Measurements from ENCODE around the gene CEP170B. TPM values are rescaled to one million over a fixed set of nuclear protein-coding genes. Genes with fewer than 3 reads are reported as not detected.

The CEP170B gene
- total RNA-seq = 10 to 100 TPM; 73.9 to 79.7 TPM
- 33.9 TPM for polyA plus RNA-seq (ENCODE audit: insufficient read depth, low read depth, low replicate concordance)
- long read RNA-seq, donor 1, partial matches to known transcripts = 9 of 9 reads
- long read RNA-seq, donor 1, other reads (novel, unspliced or antisense) = 0 of 9 reads
- long read RNA-seq, donor 2 = 0 reads

- TF ChIP-seq POLR2A (IDR thresholded peaks at IDR 0.05) (no peak), CTCF (IDR thresholded peaks at IDR 0.05) (no peak)
Measured at GRCh38 chr14:104865081-104865630, at the start of gene CEP170B. TSS of gene CEP170B (plus strand) at chr14:104865268. CDS start at chr14:104868451, 3,183 bp downstream.

GRCh38 chr14:104816616-104816884 lies 48.5 kb upstream of the CEP170B start:
- WGBS, 2 donors = 0 to 2% methylated on average over 7 to 8 of the region's 8 CpGs
- TF ChIP-seq POLR2A (IDR thresholded peaks at IDR 0.05) = no peak
- TF ChIP-seq CTCF (IDR thresholded peaks at IDR 0.05) = no peak
- DNase-seq = no peak

More at GRCh38 chr14:104865081-104865630, at the start of gene CEP170B:
- peak; percentile 44 for DNase-seq
- WGBS, 2 donors = 0 to 2% methylated on average over 15 to 27 of the region's 88 CpGs
- intact Hi-C loops (cut with DNase I; ENCODE audit: low total_unique reads) = no loop called here
- no peaks in the 10 kb centered on the region for H3K27me3 ChIP-seq
- H3K9me3 ChIP-seq = no peaks in the 10 kb centered on the region
- H3K4me1 ChIP-seq = peaks cover 22% of the 10 kb centered on the region
- H3K27ac ChIP-seq = peak within 1 kb of the TSS; percentile 64 to 69
- H3K4me3 ChIP-seq = peak within 1 kb of the TSS; percentile 67 to 81
- H3K36me3 ChIP-seq (ENCODE audit: low read depth, missing control alignments) = no peaks in the 10 kb centered on the region

GRCh38 chr14:104817930-104818713 lies 46.9 kb upstream of the CEP170B start:
- 88 to 92% methylated on average over 8 of the region's 8 CpGs for WGBS, 2 donors
- no peak overlapping the region for H3K4me3 ChIP-seq
- H3K27ac ChIP-seq = no peak overlapping the region
- intact Hi-C loops (cut with DNase I; ENCODE audit: low total_unique reads) = no loop called here
- no peaks in the 10 kb centered on the region for H3K9me3 ChIP-seq
- no peaks in the 10 kb centered on the region for H3K4me1 ChIP-seq
- TF ChIP-seq CTCF (IDR thresholded peaks at IDR 0.05) = no peak
- TF ChIP-seq POLR2A (IDR thresholded peaks at IDR 0.05) = no peak
- no peaks in the 10 kb centered on the region for H3K36me3 ChIP-seq (ENCODE audit: low read depth, missing control alignments)
- peak; percentile 7 for DNase-seq
- H3K27me3 ChIP-seq = no peaks in the 10 kb centered on the region

More at GRCh38 chr14:104816616-104816884, 48.5 kb upstream of the CEP170B start:
- H3K4me1 ChIP-seq = no peaks in the 10 kb centered on the region
- intact Hi-C loops (cut with DNase I; ENCODE audit: low total_unique reads) = no loop called here
- peak overlapping the region; percentile 81 for H3K4me3 ChIP-seq
- H3K36me3 ChIP-seq (ENCODE audit: low read depth, missing control alignments) = no peaks in the 10 kb centered on the region
- H3K27me3 ChIP-seq = no peaks in the 10 kb centered on the region
- no peaks in the 10 kb centered on the region for H3K9me3 ChIP-seq
- H3K27ac ChIP-seq = peak overlapping the region; percentile 83 to 95

- Histone ChIP-seq H3K4me1 (no peaks in the 10 kb centered on the region), H3K4me3 (no peak overlapping the region), H3K9me3 (no peaks in the 10 kb centered on the region), H3K36me3 (ENCODE audit: low read depth, missing control alignments) (no peaks in the 10 kb centered on the region), H3K27me3 (no peaks in the 10 kb centered on the region), H3K27ac (no peak overlapping the region)
- intact Hi-C loops (cut with DNase I; ENCODE audit: low total_unique reads) = no loop called here
- WGBS, 2 donors = 86 to 89% methylated on average over 9 of the region's 9 CpGs
- no peak for TF ChIP-seq CTCF (IDR thresholded peaks at IDR 0.05)
- TF ChIP-seq POLR2A (IDR thresholded peaks at IDR 0.05) = no peak
- peak; percentile 12 for DNase-seq
Measured at GRCh38 chr14:104818714-104819161, 46.3 kb upstream of the CEP170B start.

Data from testis (tissue), 5 donors.